ENCODE results near the gene DACH1.
"Not testable (repeated sequence)": the region's sequence is repeated elsewhere in the genome, so short reads cannot be mapped to it uniquely, and the experiment has no call there.

Gene DACH1

DNA sequence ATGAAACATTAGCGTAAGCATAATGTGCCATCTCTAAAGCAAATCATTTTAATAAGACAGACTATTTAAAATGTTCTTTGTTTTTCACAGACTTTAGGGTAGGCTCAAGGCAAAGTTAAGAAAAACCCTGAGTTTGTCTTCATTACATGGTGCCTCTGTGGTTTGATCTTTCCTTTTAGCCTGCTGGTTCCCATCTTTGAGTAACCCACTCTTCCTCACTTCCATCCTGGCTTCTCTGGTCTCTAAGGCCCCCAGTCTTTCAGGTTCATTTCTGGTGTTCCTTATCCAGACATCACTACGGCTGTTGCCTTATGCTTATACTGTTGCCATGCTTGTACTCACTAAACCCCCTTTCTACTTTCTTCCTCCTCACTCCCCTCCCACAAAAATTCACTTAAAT is 38.4 kb downstream of the DACH1 start:
- no peak for DNase-seq (ENCODE audit: low spot score)

DNA sequence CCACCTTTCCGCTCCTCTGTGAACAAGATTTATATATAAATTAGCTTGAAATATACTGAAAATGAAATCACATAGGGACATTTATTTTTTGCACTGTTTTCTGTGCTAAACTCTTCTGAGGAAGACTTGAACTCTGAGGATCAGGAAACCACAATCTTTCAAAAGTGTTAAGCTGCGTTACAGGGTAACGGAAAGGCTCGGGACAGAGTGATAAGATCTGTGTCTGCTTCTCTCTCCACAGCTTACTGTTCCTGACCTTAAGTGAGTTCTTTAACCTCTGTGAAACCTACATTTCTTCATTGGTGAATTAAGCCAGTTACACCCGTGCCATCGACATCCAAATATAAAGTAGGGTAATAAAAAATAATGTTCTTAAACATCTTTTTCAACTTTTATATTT is 38.9 kb downstream of the DACH1 start:
- DNase-seq (ENCODE audit: low spot score): no peak

DNA sequence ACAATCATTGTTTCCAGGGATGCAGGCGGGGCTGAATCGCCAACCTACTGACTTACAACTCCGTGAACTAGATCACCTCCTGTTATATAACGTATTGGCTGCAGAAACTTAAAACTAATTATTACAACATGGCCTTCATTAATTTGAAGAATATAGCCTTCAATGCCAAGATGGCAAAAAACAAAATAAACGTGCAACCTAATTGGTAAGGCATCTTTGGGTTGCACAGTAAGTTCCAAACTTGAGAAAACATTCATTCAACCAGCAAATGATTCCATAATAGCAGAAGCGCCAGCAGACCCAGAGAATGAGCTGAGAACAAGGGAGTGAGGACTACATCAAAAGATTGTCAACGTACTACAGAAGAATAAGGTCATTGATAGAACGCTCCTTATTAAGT is 39.8 kb downstream of the DACH1 start:
- no peak for DNase-seq (ENCODE audit: low spot score)

DNA sequence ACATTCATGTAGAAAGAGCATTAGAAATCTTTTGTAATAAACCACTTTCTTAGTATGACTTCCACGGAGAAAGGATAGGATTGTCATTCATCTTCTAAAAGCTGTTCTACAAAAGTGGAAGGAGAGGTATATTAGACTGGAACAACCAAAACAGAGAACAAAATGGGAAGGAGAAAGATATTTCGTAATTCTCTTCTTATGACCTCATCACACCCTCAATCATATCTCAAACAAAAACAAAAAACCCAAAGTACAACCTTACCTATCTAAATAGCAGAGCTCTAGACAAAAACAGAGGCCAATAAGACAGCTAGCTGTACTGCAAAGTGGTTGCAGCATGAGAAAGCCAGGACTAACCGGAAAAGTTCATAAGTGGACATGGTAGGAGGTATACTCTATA is 46.3 kb downstream of the DACH1 start:
- DNase-seq (ENCODE audit: low spot score): no peak

DNA sequence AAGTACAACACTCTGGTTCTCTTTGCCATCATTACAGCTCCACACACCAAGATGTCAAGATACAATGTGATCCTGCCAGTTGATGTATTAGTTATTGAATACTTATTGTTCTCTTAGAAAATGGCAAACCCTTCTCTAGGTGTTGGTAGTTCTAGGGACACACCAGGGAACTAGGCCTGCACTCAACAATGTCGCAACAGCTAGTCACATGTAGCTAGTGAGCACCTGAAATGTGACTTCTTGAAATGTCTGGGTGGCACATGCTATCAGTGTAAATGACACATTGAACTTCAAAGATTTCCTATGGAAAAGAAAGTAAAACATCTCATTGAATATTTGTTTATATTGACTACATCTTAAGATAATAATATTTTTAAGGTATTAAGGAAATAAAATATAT is 49.7 kb downstream of the DACH1 start:
- DNase-seq (ENCODE audit: low spot score): no peak

DNA sequence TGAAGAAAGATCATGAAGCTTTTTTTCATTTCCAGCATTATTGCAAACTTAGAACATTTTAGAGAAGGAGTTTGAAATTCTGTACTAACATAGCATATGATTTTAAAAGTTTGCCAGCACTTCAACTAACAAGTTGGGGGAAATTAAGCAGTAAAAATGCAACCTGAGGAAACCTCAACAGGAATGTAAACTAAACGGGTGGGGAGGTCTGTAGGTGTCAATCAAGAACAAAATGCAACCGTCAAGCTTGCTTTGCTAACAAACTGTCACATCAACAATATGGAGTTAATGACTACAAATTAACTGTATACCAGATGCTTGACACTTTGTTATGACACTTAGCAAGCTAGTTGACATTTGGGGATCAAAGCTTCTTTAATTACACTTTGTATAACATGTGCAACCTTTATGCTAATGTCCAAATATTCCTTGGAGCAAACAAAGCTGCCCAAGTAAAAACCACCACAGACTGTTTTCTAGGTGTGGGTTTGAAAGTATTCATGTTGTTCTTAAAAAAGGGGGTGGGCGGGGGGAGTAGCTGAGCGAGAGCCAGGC is 52.1 kb downstream of the DACH1 start:
- peak; percentile 5 for DNase-seq (ENCODE audit: low spot score)

DNA sequence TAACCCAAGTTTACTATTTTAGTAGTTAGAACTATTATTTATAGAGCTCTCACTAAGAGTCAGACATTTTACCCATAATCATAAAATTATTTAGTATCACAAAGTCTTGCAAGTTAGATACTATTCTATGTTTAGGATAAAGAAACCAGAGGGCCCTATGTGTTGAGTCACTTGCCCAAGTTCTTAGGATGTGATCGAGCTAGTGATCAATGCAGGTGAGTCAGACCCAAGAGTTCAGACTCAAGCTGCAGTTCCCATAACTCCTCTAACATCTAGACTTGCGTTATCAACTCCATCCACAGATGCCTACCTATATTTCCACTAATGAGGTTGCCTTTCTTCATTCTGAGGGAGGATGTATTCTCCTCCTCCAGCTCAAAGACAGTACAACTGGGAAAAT is 53.8 kb downstream of the DACH1 start:
- DNase-seq (ENCODE audit: low spot score): no peak

DNA sequence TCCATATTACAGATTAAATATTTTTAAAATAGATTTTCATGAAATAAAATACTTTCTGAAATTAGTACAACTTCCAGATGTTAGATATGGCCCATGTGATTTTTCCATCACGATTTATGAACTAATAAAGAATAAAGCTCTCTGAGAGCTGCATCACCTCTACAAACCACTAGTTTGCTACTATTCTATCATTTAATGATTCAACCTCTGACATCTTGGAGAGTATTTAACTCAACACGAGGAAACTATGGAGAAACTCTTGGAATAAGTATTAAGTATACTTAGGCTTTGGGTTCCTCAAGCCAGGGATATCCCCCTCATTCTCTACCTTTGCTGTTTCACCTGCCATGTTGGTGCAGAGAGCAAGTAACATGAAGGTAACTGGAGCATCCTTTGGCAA is 55.7 kb downstream of the DACH1 start:
- DNase-seq (ENCODE audit: low spot score): no peak

DNA sequence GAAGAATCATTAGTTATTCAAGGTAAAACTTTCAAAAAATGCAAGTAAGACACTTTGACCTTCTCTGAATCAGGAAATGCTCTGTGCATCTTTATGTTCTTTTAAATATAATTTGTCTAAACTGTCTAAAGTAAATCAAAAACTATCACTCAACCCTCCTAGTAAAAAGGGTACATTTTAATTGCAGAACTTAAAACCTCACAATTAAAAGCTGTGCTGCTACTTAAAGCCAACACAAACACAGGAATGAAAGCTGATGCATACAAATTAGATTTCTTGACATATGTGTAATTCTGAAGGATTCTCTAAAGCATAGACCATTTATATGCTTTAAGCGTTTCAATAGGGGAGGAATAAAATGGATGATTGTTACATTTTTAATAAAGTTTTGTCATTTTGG is 58.3 kb downstream of the DACH1 start:
- DNase-seq (ENCODE audit: low spot score): no peak

DNA sequence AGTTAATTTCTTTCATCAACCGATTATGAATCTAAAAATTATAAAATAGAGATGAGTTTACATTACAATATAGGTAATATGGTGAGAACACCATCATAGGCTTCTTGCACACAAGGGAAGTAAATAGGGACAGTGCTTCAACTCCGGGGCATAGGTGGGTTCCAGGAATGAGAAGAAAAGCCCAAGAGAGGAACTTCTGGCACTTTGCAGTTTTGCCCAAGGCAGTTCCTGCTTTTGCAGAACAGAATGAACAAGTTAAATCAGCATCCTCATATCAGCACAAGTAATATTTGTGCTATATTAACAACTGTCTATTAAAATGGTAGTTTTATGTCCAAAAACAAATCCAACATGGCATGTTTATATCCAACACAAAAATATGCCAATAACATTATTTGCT is 60.1 kb downstream of the DACH1 start:
- DNase-seq (ENCODE audit: low spot score): no peak

DNA sequence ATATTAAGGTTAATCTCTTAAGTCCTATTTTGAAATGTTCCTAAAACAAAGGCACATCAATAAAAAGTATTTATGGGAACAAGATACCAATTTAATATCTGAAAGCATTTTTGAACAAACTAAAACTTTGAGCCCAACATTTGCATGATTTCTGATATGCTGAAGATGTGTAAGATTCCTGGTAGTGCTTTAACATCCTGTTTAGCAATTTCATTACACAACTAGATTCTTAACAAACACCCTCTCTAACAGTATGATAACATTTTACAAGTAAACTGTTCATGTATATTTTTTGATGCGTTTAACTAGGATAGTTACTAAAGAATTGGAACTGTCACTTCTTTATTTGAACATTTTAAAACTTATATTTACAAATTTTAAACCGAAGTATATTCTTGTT is 63.9 kb downstream of the DACH1 start:
- no peak for DNase-seq (ENCODE audit: low spot score)

DNA sequence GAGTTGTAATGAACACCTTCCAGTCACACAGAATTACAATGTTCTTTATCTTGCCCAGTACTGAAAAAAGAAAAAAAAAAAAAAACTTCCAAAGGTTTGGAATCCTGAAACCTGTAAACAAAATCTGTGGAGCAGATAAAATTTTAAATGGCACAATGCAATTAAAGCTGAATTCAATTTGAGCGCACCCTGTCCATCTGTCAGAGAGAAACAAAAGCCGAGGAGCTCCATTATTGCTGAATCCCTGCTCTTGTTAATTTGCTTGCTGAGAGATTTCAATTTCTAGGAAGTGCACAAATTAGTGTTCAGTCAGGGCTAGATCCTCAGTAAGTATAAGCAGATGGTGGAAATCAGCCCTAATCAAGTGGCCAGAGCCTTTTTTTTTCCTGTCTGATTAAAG is 65.2 kb downstream of the DACH1 start:
- DNase-seq (ENCODE audit: low spot score): no peak

DNA sequence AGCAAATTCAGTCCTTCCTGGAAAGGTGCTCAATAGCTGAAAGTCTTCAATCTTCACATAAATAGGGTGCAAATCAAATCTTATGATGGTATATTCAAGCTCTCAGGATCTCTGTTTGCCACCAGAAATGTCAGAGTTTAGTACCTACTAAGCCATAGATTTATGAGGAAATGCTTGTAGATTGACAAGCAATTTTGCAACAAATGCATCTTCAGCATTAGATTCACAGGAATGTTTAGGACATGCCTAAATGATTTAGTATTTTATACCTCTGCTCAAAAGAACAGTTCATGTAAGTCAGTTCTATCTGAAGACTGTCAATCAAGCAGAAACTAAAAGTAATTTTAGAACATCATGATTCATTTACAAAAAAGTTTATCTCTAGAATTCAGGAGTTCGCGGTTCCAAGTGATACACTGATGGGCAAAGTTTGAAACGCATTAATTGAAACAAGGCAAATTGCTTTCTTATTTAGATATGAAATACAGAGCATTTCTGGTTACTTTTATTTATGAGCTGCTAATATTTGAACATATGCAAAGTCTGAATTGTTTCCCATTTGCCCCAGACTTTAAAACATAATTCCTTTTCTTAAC is 65.7 kb downstream of the DACH1 start:
- no peak for DNase-seq (ENCODE audit: low spot score)

DNA sequence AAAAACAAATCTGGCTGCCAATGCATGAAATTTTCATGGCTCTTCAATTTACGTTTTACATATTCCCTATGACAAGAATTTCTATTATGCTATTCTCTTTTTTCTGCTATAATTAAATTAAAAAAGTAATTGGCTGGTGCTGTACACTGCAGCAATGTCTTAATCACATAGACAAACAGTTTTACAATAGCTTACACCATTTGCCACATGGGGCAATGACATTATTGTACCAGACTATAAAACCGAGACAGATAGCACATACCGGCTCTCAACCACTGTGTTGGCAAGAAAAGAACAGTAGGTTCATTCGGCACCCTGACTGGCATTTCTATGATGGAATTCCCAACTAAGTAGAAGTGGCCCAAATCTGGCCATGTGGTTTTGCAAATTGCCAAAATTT is 67.7 kb downstream of the DACH1 start:
- DNase-seq (ENCODE audit: low spot score): no peak

DNA sequence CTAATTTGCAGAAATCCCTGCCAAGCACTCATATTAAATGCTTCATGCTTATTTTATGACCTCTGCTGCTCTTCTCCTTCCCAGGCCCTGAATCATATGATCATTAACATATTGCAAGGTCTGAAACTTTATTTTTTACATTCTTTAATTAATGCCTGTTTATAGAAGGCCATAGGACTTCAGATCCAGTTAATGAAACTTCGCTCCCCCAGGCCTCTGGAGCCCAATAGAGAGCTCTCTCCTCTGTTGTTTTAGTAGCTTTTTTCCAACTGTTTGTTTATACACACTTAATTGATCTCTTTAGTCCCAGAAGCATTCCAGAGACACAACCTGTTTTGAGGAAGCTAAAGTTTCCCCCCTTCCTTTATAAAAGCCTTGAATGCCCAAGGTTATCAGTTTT is 68.3 kb downstream of the DACH1 start:
- no peak for DNase-seq (ENCODE audit: low spot score)

DNA sequence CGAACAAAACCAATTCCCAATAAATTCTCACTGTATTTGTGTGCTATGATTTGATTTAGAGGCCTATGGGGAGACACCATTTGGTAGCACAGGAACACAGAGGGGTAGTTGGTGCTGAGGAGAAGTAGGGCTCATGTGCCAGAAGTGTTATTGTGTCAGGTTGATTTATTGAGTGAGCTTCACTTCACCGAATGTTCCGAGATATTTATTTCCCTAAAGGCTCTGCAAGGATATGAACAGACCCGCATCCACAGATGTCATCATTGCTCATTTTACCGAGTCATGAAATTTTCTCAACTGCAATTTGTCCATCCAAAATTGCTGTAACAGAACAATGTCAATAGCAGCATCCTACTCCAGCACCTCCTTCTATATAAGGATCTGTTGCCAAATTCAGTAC is 69.5 kb downstream of the DACH1 start:
- no peak for DNase-seq (ENCODE audit: low spot score)

DNA sequence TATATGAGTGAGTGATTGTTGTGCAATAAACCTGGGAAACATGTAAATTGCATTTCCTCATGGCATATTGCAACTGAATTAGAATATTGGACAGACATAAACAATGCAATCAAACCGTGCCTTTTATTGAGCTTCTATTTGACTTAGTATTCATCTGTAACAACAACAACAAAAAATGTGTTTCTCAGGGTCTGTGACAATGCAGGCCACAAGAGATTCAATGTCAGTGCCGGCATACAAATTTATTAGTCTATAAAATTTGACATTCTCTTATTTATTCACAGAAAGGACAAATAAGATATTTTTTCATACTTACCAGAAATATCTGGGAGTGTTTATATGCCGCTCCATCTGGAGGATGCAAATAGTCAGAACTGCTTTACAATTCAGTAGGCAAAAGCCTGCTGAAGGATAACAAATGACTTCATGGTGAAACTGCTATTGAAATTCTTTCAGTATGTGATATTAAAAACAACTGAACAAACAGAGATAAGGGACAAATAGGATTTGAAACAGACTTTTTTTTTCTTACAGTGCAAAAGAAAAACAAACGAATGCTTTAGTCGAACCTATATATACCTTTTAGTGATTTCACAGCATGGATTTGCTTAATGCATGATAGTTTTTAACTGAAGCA is 77.2 kb downstream of the DACH1 start:
- no peak for DNase-seq (ENCODE audit: low spot score)

DNA sequence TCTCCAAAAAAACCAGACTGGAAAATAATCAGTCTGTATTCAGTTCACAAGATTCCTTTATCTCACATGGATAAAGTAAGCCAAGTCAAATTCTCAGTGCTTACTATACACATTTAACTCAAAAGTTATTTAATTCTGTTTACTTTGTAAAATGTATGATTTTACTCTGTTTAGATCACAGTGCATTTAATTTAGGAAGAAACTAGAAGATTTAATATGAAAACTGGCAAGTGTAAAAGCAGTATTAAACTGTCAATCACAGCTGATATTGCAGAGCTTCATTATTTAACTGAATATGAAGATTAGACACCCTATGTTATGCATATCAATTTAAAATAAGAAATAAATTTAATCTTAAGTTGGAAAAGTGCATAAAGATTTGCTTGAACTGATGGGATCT is 78.0 kb downstream of the DACH1 start:
- no peak for DNase-seq (ENCODE audit: low spot score)

DNA sequence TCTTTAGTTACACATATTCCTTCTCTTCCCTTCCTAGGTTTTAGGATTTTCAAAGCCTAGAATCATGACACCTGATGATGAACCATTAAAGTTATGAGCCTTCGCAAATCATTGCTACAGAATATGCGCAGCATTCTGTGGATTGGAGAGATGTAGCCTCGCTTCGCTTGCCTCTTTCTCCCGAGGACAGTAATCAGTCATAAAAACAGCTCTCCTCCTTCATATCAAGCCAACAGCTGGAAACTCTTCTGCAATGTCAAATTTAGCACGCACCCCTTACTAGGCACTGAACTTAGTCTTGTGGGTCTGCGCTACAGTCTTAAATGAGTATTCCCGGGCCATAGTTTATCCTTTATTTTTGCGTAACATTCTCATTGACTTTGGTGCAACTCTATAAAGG is 79.6 kb downstream of the DACH1 start:
- DNase-seq (ENCODE audit: low spot score): no peak

DNA sequence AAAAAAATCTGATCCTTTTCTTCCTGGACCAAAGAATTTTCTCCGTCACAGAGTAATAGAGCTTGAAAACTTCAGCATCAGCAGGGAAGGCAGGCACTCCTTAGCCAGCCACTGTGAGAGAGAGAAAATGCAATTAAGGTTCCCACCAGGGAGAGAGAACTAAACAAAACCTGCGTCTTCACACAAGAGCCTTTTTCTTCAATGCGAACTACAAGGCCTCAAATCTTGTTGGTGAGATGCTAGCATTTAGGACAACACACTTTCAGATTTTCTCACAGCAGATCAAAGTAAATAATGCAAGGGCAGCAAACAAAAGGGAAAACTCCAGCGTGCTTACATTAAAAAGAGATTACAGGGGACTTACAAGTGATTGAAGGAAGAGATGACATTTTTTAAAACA is 80.1 kb downstream of the DACH1 start:
- no peak for DNase-seq (ENCODE audit: low spot score)

DNA sequence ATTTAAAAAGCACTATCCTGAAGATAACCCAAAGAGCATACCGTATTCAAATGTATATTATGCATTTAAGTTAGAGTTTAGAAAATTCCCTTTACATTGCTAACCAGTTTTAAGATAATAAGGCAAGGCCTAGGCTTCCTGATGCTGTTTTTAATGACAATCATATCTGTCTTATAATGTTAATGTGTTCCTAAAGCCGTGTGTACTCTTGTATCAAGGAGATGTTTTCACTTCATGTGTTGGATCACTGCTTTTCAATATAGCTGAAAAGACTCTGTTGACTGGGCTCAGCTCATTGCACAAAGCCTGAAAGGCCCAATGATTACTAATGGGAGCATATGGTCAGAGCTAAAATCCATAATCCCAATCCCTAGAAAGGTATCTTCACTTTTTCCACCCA is 81.6 kb downstream of the DACH1 start:
- DNase-seq (ENCODE audit: low spot score): no peak

DNA sequence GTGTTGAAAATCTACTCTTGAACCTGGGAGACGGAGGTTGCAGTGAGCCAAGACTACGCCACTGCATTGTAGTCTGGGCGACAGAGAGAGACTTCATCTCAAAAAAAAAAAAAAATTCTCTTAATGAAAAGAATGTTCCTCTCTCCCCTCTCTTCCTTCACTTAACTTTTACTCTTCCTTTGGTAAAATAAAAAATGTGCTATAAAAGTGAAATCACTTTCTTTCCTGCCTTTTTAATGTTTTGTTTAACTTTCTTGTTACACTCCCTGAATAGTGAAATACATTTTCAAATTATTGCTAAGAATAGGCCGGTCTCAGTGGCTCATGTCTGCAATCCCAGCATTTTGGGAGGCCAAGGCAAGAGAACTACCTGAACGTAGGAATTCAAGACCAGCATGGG is 86.5 kb downstream of the DACH1 start:
- DNase-seq (ENCODE audit: low spot score): no peak

DNA sequence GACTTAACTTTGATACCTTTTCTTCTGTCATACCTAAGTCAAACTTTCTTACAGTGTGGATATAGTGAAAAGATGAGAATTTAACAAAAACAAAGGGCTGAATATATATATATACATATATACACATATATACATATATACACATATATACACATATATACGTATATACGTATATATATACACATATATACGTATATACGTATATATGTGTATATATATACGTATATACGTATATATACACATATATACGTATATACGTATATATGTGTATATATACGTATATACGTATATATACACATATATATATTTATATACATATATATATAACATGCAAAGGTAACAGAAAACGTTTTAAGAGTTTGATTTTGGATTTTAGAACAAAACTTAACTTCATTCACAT is 88.0 kb downstream of the DACH1 start:
- DNase-seq (ENCODE audit: low spot score): not testable (repeated sequence)

DNA sequence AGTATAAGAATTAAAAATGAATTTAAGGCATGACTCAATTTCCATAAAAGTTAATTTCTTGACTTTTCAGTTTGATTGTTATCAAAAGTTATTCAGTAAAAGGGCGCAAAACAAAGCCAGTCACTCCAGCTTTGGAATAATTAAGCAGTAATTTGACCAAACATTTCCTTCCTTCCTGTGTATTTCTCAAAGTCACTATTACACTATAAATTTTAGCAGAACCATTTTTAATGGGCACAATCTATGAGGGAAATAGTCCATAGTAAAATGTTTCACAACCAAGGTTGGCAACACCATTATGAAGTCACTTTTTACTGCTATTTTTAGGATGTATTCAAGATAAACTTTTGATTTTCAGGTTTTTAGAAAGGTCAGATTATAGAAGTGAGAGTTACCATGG is 91.0 kb downstream of the DACH1 start:
- no peak for DNase-seq (ENCODE audit: low spot score)
